ENCODE results near the gene MRPL12. TPM values are rescaled to one million over a fixed set of nuclear protein-coding genes. Genes with fewer than 3 reads are reported as not detected.

The MRPL12 gene
- total RNA-seq, 2 donors from 2014 or later: 19.8 to 33.4 TPM

- Histone ChIP-seq H3K4me1 (ENCODE audit: control insufficient read depth in 1 of 2, low read depth in 2 of 2) (peaks cover 16 to 31% of the 10 kb centered on the region in 2 donors), H3K27me3 (replicated peaks; ENCODE audit: insufficient read depth) (no peaks in the 10 kb centered on the region), H3K27ac (no peak overlapping the region), H3K4me3 (no peak overlapping the region), H3K36me3 (no peaks in the 10 kb centered on the region), H3K9me3 (no peaks in the 10 kb centered on the region)
- ATAC-seq (ENCODE audit: insufficient number of reproducible peaks, low FRiP score, low read depth): no peak
- TF ChIP-seq, protein P1, sequence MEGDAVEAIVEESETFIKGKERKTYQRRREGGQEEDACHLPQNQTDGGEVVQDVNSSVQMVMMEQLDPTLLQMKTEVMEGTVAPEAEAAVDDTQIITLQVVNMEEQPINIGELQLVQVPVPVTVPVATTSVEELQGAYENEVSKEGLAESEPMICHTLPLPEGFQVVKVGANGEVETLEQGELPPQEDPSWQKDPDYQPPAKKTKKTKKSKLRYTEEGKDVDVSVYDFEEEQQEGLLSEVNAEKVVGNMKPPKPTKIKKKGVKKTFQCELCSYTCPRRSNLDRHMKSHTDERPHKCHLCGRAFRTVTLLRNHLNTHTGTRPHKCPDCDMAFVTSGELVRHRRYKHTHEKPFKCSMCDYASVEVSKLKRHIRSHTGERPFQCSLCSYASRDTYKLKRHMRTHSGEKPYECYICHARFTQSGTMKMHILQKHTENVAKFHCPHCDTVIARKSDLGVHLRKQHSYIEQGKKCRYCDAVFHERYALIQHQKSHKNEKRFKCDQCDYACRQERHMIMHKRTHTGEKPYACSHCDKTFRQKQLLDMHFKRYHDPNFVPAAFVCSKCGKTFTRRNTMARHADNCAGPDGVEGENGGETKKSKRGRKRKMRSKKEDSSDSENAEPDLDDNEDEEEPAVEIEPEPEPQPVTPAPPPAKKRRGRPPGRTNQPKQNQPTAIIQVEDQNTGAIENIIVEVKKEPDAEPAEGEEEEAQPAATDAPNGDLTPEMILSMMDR (IDR thresholded peaks at IDR 0.05): no peak
- DNase-seq (ENCODE audit: low spot score): no peak
These were observed 12.1 kb downstream of the MRPL12 start for GRCh38 chr17:81715107-81715871.

GRCh38 chr17:81715872-81716673 lies 12.9 kb downstream of the MRPL12 start:
- TF ChIP-seq, protein P1 (IDR thresholded peaks at IDR 0.05): no peak
- Histone ChIP-seq H3K27me3 (replicated peaks; ENCODE audit: insufficient read depth) (no peaks in the 10 kb centered on the region), H3K9me3 (no peaks in the 10 kb centered on the region), H3K27ac (no peak overlapping the region), H3K36me3 (no peaks in the 10 kb centered on the region), H3K4me3 (no peak overlapping the region), H3K4me1 (ENCODE audit: control insufficient read depth in 1 of 2, low read depth in 2 of 2) (peaks cover 14 to 23% of the 10 kb centered on the region in 2 donors)
- ATAC-seq (ENCODE audit: insufficient number of reproducible peaks, low FRiP score, low read depth) (no peak), DNase-seq (ENCODE audit: low spot score) (no peak)

DNA sequence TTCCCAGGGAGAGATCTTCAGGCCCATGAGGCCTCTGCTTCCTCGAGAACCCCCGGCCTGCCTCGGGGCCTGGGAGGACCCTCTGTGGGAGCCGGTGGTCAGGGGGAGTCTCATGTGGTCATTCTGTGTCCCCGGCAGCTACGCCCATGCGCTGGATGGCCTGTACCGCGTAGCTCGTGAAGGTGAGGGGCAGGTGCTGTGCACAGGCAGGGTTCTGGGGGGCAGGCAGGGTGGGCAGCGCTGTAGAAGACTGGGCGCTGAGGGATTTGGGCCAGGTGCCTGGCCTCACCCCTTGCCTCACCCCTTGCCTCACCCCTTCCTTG lies 13.5 kb downstream of the MRPL12 start:
- Histone ChIP-seq H3K27ac (no peak overlapping the region), H3K9me3 (no peaks in the 10 kb centered on the region), H3K4me1 (ENCODE audit: control insufficient read depth in 1 of 2, low read depth in 2 of 2) (peaks cover 9 to 18% of the 10 kb centered on the region in 2 donors), H3K27me3 (replicated peaks; ENCODE audit: insufficient read depth) (no peaks in the 10 kb centered on the region), H3K4me3 (no peak overlapping the region), H3K36me3 (no peaks in the 10 kb centered on the region)
- no peak for ATAC-seq (ENCODE audit: insufficient number of reproducible peaks, low FRiP score, low read depth)
- DNase-seq (ENCODE audit: low spot score): no peak
- TF ChIP-seq, protein P1 (IDR thresholded peaks at IDR 0.05): no peak

- Histone ChIP-seq H3K9me3 (no peaks in the 10 kb centered on the region), H3K4me1 (ENCODE audit: control insufficient read depth in 1 of 2, low read depth in 2 of 2) (peaks cover 8 to 16% of the 10 kb centered on the region in 2 donors), H3K27me3 (replicated peaks; ENCODE audit: insufficient read depth) (no peaks in the 10 kb centered on the region), H3K4me3 (no peak overlapping the region), H3K36me3 (no peaks in the 10 kb centered on the region), H3K27ac (no peak overlapping the region)
- TF ChIP-seq, protein P1 (IDR thresholded peaks at IDR 0.05): no peak
- DNase-seq (ENCODE audit: low spot score) (no peak), ATAC-seq (ENCODE audit: insufficient number of reproducible peaks, low FRiP score, low read depth) (no peak)
These were observed 14.0 kb downstream of the MRPL12 start for GRCh38 chr17:81717049-81717765.

DNA sequence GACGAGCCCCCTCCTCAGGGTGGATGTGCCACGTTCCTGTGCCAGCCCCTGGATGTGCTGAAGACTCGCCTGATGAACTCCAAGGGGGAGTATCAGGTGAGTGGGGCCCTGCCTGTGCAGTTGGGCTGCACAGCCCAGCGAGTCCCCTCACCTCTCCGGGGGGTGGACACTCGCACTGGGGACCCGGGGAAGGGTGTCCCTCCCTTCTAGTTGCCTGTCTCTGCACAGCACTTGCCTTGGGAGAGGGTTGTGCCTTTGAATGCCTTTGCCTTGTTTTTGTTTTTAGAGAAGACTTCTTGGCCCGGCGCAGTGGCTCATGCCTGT lies 14.6 kb downstream of the MRPL12 start:
- DNase-seq (ENCODE audit: low spot score) (no peak), ATAC-seq (ENCODE audit: insufficient number of reproducible peaks, low FRiP score, low read depth) (no peak)
- H3K4me1 ChIP-seq (ENCODE audit: control insufficient read depth in 1 of 2, low read depth in 2 of 2): peaks cover 7 to 13% of the 10 kb centered on the region in 2 donors
- no peaks in the 10 kb centered on the region for H3K27me3 ChIP-seq (replicated peaks; ENCODE audit: insufficient read depth)
- TF ChIP-seq, protein P1 (IDR thresholded peaks at IDR 0.05): no peak
- H3K36me3 ChIP-seq: no peaks in the 10 kb centered on the region
- H3K27ac ChIP-seq: no peak overlapping the region
- H3K9me3 ChIP-seq: no peaks in the 10 kb centered on the region
- H3K4me3 ChIP-seq: no peak overlapping the region

Measured in thoracic aorta (tissue), 2 donors.